Fibroblast of skin of left quadriceps (primary cell): ENCODE measurements around the gene PAMR1.
"Not testable (repeated sequence)": the region's sequence is repeated elsewhere in the genome, so short reads cannot be mapped to it uniquely, and the experiment has no call there.

Experiments
- DNase-seq, 2 experiments: peaks; one replicate each; pipeline ENCODE4 v3.0.0-alpha.2; 2013; ENCODE audit warnings: low read depth in 2 of 2

PAMR1 gene

GRCh38 chr11:35543481-35543880 lies 18.1 kb upstream of the PAMR1 start:
- no peak for DNase-seq

- peak; percentile 79 to 80 for DNase-seq
Observed at GRCh38 chr11:35541621-35542375, 16.4 kb upstream of the PAMR1 start.

- DNase-seq = no peak
Observed at GRCh38 chr11:35540526-35540925, 15.1 kb upstream of the PAMR1 start.

DNA sequence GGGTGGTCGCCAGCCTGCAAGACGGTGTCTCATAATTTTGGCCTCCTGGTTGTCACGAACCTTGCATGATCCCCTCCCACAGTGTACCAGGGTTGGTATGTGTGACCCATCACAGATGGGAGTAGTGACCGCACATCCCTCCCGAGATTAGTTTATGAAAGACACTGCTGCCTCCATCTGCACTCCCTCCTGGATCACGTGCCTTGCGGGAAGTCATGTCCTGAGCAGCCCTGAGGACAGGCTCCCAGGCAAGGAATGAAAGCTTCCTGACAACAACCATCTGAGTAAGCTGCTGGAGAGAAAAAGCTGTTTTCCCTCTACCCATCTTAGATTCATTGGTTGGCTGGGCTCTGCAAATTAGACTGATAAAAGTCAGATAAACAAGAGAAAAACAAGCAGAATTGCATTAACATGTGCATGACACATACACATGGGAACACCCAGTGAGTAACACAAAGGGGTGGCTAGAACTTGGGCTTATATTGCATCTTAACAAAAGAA lies 14.4 kb upstream of the PAMR1 start:
- peak in 1 of 2 experiments; percentile 36 for DNase-seq

DNA sequence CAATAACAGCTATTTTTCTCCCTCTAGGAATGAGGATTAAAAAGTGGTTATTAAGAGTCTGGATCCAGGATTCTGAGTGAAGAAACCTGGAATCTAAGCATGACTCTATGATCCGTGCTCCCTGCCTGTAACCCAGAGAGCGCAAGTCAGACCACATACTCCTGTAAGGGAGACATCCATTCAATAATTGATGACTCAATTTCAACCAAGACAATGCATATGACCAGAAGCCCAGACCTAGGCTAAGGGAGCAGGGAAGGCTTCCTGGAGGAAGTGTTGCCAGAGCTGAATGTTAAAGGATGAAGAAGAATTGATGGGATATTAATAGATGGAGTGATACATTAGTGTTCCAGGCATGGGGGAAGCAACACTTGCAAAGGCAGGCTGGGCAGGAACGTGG lies 13.8 kb upstream of the PAMR1 start:
- DNase-seq = no peak

- no peak for DNase-seq
Observed at GRCh38 chr11:35536470-35536869, 11.1 kb upstream of the PAMR1 start.

GRCh38 chr11:35531246-35531645 lies 5.8 kb upstream of the PAMR1 start:
- no peak for DNase-seq

DNA sequence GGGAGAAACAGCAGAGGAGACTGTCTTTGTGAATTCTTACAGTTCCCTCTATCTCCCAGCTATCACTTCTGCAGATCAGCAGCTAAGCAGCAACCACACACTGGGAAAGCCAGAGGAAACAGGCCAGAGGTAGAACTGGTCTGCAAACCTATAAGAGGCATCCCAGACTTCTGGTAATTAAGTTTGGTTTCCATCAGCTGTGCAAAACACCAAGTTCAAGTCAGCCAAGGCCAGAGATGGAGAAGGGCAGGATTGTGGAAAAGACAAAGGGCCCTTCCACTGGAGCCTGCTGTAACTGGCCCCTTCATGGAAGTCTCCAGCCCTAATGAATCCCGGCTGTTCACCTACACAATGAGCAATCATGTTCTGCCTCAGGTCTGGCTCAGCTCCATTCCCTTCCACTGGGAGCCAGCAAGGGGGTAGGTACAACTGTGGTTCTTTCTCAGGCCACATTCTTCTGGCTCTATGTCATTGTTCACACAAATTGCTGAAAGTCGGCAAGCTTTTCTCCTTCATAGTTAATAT lies 4.6 kb upstream of the PAMR1 start:
- peak; percentile 98 for DNase-seq

- no peak for DNase-seq
Observed at GRCh38 chr11:35526370-35526792, 965 bp upstream of the PAMR1 start.

GRCh38 chr11:35524780-35525179 lies 636 bp downstream of the PAMR1 start:
- no peak for DNase-seq

- no peak for DNase-seq
Observed at GRCh38 chr11:35523861-35524260, 1.6 kb downstream of the PAMR1 start.

DNA sequence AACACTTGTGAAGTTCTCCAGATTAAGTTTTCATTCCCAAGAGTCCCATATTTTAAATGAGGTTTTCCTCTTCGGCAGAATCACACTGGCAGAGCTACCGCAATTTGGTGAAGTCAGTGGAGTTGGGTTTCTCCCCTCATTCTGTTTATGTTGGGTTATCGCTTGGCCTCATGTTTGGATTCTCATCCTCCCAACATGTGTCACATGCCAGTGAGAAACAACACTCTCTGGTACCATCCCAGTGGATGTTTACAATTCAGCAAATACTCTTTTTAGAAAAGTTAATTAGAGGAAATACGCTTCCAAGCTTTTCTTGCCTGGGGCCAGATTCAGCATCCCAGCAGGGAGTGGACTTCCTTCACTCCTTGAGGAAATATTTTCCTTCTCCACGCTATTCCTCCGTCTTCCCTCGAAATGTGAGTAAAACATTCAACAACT lies 2.1 kb downstream of the PAMR1 start:
- peak in 1 of 2 experiments; percentile 59 for DNase-seq

DNA sequence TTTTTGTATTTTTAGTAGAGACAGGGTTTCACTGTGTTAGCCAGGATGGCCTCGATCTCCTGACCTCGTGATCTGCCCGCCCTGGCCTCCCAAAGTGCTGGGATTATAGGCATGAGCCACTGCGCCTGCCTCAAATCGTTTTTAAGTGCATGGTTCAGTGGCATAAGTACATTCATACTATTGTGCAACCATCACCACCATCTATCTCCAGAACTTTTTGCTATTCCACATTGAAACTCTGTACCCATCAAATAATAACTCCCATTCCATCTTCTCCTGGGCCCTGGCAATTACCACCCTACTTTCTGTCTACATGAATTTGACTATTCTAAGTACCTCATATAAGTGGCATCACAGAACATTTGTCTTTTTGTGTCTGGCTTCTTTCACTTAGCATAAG lies 3.3 kb downstream of the PAMR1 start:
- not testable (repeated sequence) for DNase-seq

GRCh38 chr11:35520376-35520775 lies 5.0 kb downstream of the PAMR1 start:
- no peak for DNase-seq

GRCh38 chr11:35518766-35519165 lies 6.7 kb downstream of the PAMR1 start:
- no peak for DNase-seq

DNA sequence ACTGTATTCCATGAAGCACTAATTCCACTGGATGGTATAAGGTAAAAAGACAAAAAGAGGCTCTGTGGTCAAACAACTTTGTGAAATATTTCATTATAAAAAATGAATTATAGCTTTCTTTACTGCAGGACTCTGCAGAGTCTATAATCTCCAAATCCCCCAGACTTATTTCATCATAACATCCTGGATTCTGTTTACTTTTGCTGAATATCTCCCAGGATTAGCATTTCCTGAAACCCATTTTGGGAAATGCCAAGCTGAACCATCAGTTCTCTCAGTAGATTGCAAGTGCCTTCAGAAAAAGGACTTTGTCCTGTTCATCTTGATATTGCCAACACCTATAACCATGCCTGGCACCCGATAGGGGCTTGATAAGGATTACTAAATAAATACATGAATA lies 7.9 kb downstream of the PAMR1 start:
- no peak for DNase-seq

GRCh38 chr11:35516403-35516802 lies 9.0 kb downstream of the PAMR1 start:
- DNase-seq = no peak

GRCh38 chr11:35515224-35515623 lies 10.2 kb downstream of the PAMR1 start:
- DNase-seq = peak; percentile 56 to 67

- DNase-seq = no peak
Observed at GRCh38 chr11:35514481-35514880, 10.9 kb downstream of the PAMR1 start.

DNA sequence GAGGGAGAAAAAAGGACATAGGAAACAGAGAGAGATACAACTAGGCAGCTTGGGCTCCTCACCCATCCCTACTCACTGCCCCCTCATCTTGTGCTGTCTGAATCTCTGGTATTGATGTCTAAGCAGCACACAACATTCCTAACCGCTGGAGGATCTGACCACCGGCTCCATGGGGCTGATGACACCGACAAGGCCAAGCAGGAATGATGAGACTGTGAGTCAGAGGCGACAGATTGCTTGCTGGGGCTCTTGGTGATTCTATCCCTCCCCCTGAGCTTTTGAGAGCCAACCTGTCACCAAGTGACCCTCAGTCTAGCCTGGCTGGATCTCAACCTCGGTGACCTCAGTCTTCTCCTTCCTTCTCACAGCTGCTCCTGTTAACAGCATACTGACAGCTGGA lies 13.8 kb downstream of the PAMR1 start:
- peak; percentile 56 to 57 for DNase-seq

- DNase-seq = no peak
Observed at GRCh38 chr11:35507688-35508087, 17.7 kb downstream of the PAMR1 start.

DNA sequence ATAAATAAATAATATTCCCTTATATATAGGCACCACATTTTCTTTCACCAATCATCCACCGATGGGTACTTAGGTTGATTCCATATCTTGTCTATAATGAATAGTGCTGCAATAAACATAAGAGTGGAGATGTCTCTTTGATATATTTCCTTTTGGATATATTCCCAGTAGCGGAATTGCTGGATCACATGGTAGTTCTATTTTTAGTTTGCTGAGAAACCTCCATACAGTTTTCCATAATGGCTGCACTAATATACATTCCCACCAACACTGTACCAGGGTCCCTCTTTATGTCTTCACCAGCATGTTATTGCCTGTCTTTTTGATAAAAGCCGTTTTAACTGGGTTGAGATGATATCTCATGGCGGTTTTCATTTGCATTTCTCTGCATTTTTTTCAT lies 23.6 kb downstream of the PAMR1 start:
- DNase-seq = no peak

GRCh38 chr11:35500744-35501143 lies 24.7 kb downstream of the PAMR1 start:
- DNase-seq = no peak
